Naive thymus-derived CD4-positive, alpha-beta T cell (primary cell): ENCODE results near the gene MANSC4. TPM values are rescaled to one million over a fixed set of nuclear protein-coding genes. Genes with fewer than 3 reads are reported as not detected.

ENCODE experiments used
- ATAC-seq: fragments of 150-1000 bp; cut with Tn5 transposase; 2 replicates; pipeline ENCODE4 v1.10.0; 2021; ENCODE audit warnings: mild to moderate bottlenecking, moderate library complexity
- CTCF ChIA-PET: fragments of 350-600 bp; sonication (Branson Sonifier 250); formaldehyde crosslinking; loops from one replicate; lab custom pipeline; 2021; ENCODE audit warnings: antibody characterized with exemption; lab: Charles Lee
- POLR2A ChIA-PET: fragments of 350-600 bp; sonication (Branson Sonifier 250); formaldehyde crosslinking; loops from one replicate; lab custom pipeline; 2021; ENCODE audit warnings: antibody characterized with exemption, inconsistent platforms; lab: Charles Lee
- DNase-seq, 9 donors: peaks; one replicate each; pipeline versions ENCODE4 v3.0.0 to v3.0.0-alpha.2; 2020 to 2022; ENCODE audit warnings: mixed read lengths in 1 of 9
- H3K27ac ChIP-seq: one replicate; pipeline ENCODE4 v1.7.0; 2013; ENCODE audit warnings: mild to moderate bottlenecking, low read depth, low read length, moderate library complexity
- H3K27me3 ChIP-seq, 2 donors: one replicate each; pipeline ENCODE4 v1.7.0; 2013; ENCODE audit warnings: low read length in 2 of 2, mild to moderate bottlenecking in 2 of 2, moderate library complexity in 2 of 2; ENCODE audit not compliant: control insufficient read depth in 2 of 2, insufficient read depth in 2 of 2
- H3K36me3 ChIP-seq, 3 experiments: 1 replicate in 2 of 3; 2 replicates in 1 of 3; pipeline ENCODE4 v1.7.0; 2013; ENCODE audit warnings: low read length in 3 of 3, mild to moderate bottlenecking in 3 of 3, moderate library complexity in 1 of 3; ENCODE audit not compliant: insufficient read depth in 3 of 3, control insufficient read depth in 2 of 3
- H3K4me1 ChIP-seq, 2 donors: one replicate each; pipeline ENCODE4 v1.7.0; 2013; ENCODE audit warnings: low read length in 2 of 2, mild to moderate bottlenecking in 2 of 2, moderate library complexity in 1 of 2; ENCODE audit not compliant: control insufficient read depth in 2 of 2, insufficient read depth in 2 of 2
- H3K4me3 ChIP-seq: 2 replicates; pipeline ENCODE4 v1.7.0; 2013; ENCODE audit warnings: mild to moderate bottlenecking, low read length
- H3K9me3 ChIP-seq, 3 experiments: 1 replicate in 2 of 3; 2 replicates in 1 of 3; pipeline ENCODE4 v1.7.0; 2013; ENCODE audit warnings: low read length in 3 of 3; ENCODE audit not compliant: control insufficient read depth in 2 of 3
- H3K27ac Mint-ChIP-seq, 9 donors: one replicate each; pipeline ENCODE4 v1.8.0; 2020 to 2022; ENCODE audit warnings: mixed read lengths in 9 of 9, mild to moderate bottlenecking in 8 of 9, moderate library complexity in 5 of 9, inconsistent platforms in 2 of 9
- H3K27me3 Mint-ChIP-seq, 5 donors: one replicate each; pipeline ENCODE4 v1.8.0; 2021 to 2022; ENCODE audit warnings: mixed read lengths in 5 of 5, mild to moderate bottlenecking in 1 of 5
- H3K36me3 Mint-ChIP-seq, 5 donors: one replicate each; pipeline ENCODE4 v1.8.0; 2020 to 2022; ENCODE audit warnings: mixed read lengths in 5 of 5, mild to moderate bottlenecking in 3 of 5, inconsistent platforms in 1 of 5
- H3K4me1 Mint-ChIP-seq, 7 donors: one replicate each; pipeline ENCODE4 v1.8.0; 2020 to 2022; ENCODE audit warnings: mixed read lengths in 7 of 7, mild to moderate bottlenecking in 3 of 7, inconsistent platforms in 1 of 7
- H3K4me3 Mint-ChIP-seq, 10 donors: one replicate each; pipeline ENCODE4 v1.8.0; 2020 to 2022; ENCODE audit warnings: mild to moderate bottlenecking in 10 of 10, mixed read lengths in 10 of 10, moderate library complexity in 6 of 10, inconsistent platforms in 2 of 10
- H3K9me3 Mint-ChIP-seq, 11 donors: one replicate each; pipeline ENCODE4 v1.8.0; 2020 to 2022; ENCODE audit warnings: mixed read lengths in 11 of 11, mild to moderate bottlenecking in 4 of 11, inconsistent platforms in 1 of 11, moderate library complexity in 1 of 11
- intact Hi-C, 2 donors: fragments of 100-400 bp; cut with micrococcal nuclease; formaldehyde crosslinking; loops; one replicate each; pipeline ENCODE4 v1.15.1; 2023
- polyA plus RNA-seq, 2 donors: library from polyadenylated mRNA; unstranded; fragments of 300-500 nt; fragmentation: Illumina TruSeq; gene quantifications; one replicate each; pipeline ENCODE4 v1.2.3, GENCODE V29; 2021
- total RNA-seq, 6 experiments: library from RNA in 5 of 6; stranded (reverse) in 5 of 6; gene quantifications; 1 replicate in 5 of 6; 2 replicates in 1 of 6; pipeline ENCODE4 v1.2.3 and lab custom pipeline; 2021 to 2026

Gene MANSC4
- total and polyA plus RNA-seq, 7 experiments from 2014 or later: 0.64 TPM; not detected in 6

DNA sequence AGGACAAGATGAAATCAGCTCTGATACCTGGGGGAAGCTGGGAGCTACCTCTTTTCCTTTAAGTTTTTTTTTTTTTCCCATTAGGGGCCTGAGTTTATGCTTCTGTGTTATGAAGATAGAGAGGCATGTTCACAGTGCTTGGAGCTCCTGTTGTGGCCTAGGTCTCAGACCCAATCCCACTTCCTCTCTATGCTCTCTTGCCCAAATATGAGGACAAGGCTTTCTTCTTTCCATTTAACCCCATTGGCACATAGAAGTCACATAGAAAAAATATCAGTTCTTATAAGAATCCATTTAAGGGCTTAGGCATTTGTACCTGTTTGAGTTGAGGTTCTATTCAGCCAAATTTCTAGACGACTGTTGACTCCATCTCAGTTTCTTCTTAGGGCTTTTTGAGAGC is 56.8 kb downstream of the MANSC4 start:
- Mint-ChIP-seq H3K4me3 (no peak overlapping the region), H3K9me3 (no peaks in the 10 kb centered on the region), H3K27ac (peak overlapping the region in 1 of 9 donors; percentile 48), H3K27me3 (no peaks in the 10 kb centered on the region), H3K4me1 (peaks cover 0 to 18% (median 4%) of the 10 kb centered on the region in 7 donors), H3K36me3 (peaks cover 0 to 16% (median 7%) of the 10 kb centered on the region in 5 donors)
- Histone ChIP-seq H3K4me3 (no peak overlapping the region), H3K36me3 (peaks cover 0 to 26% (median 5%) of the 10 kb centered on the region in 3 experiments), H3K27ac (no peak overlapping the region), H3K27me3 (no peaks in the 10 kb centered on the region), H3K4me1 (no peaks in the 10 kb centered on the region), H3K9me3 (no peaks in the 10 kb centered on the region)
- ATAC-seq (no peak), DNase-seq (no peak)
- ChIA-PET POLR2A (no interaction called here), CTCF (interaction anchor here (0.6 to 1.3 kb wide), 2 partner anchors 10 to 655 kb away, joined by 3 to 4 read pairs; no protein-coding TSS in a partner anchor)
- intact Hi-C loops: no loop called here

Other genes with a start within 250 kb of the MANSC4 start
- gene REP15, start 83.8 kb downstream of the MANSC4 start, total RNA-seq: under 1 TPM in 1 of 5 experiments, not detected in 4; 0.85 TPM
- gene REP15, start 83.8 kb downstream of the MANSC4 start, polyA plus RNA-seq: not detected
- gene MRPS35, start 69.4 kb downstream of the MANSC4 start, total RNA-seq: 10 to 100 TPM; 19.9 to 35.7 (median 23.5) TPM
- gene MRPS35, start 69.4 kb downstream of the MANSC4 start, polyA plus RNA-seq: 10 to 100 TPM; 60.1 to 64.8 TPM
- 10 to 100 TPM; 16.0 to 27.0 (median 18.4) TPM for gene KLHL42, start within 50 bp of the MANSC4 start, total RNA-seq
- 10 to 100 TPM in 1 of 2 donors, 1 to 10 TPM in 1; 9.6 to 11.4 TPM for gene KLHL42, start within 50 bp of the MANSC4 start, polyA plus RNA-seq
- gene PTHLH, start 192.5 kb upstream of the MANSC4 start, total RNA-seq: not detected
- gene PTHLH, start 192.5 kb upstream of the MANSC4 start, polyA plus RNA-seq: not detected